Midbrain (tissue), 1 donor: ENCODE data around the gene SLC25A47.
"Not testable (repeated sequence)": the region's sequence is repeated elsewhere in the genome, so short reads cannot be mapped to it uniquely, and the experiment has no call there.

Experiments used
- DNase-seq: peaks from one replicate; lab custom pipeline; 2025; lab: John Stamatoyannopoulos, UW

The SLC25A47 gene

GRCh38 chr14:100306101-100306997 lies 16.8 kb upstream of the SLC25A47 start, which contains the start of gene SLC25A29:
TSS of gene SLC25A29 (minus strand) at chr14:100306444. CDS start at chr14:100306232, 212 bp downstream.
- peak; percentile 94 for DNase-seq

- no peak for DNase-seq
Observed at GRCh38 chr14:100306998-100307765, 16.0 kb upstream of the SLC25A47 start.

GRCh38 chr14:100307766-100308426 lies 15.2 kb upstream of the SLC25A47 start:
- no peak for DNase-seq

DNA sequence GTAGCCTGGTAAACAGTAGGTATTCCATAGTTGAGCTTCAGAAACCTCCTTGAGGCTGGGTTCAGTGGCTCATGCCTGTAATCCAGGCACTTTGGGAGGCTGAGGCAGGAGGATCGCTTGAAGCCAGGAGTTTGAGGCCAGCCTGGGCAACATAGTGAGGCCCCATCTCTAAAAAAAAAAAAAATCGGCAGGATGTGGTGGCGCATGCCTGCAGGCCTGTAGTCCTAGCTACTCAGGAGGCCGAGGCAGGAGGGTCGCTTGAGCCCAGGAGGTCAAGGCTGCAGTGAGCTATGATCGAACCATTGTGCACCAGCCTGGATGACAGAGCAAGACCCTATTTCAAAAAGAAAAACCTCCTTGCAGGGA lies 14.7 kb upstream of the SLC25A47 start:
- DNase-seq, result not testable (repeated sequence)

DNA sequence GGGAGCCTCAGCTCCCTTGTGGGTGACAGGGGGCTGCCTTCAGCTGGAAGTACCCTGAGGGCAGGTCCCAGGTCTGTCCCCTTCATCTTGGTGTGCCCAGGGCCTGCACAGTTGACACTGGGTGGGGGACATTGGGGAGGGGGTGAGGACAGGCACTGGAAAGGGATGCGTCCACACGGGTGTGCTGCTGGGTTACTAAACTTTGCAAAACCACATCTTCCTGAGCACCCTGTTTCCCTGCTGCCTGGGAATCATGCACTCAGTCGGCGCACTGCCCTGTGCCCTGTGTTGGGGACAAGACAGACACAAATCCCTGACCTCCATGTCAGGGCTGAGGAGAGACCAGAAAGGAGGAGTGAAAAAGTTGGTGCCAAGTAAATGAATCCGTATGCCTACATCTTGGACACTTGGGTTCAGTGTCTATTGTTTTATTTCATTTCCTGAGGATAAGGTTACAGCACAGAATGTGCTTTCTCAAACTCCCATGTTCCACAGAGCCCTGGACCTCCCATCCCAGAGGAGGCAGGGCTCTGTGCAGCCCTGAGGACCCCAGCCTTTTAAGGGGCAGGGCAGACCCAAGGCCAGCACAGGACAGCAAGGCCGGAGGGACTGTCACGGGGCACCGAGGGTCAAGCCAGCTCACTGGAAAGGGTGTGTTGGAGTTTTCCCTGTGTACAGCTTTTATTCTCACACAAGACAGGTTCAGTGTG lies 14.0 kb upstream of the SLC25A47 start:
- DNase-seq, result no peak

GRCh38 chr14:100312110-100312876 lies 10.8 kb upstream of the SLC25A47 start:
- DNase-seq, result not testable (repeated sequence)

- DNase-seq, result no peak
Observed at GRCh38 chr14:100312877-100313400, 10.2 kb upstream of the SLC25A47 start.

DNA sequence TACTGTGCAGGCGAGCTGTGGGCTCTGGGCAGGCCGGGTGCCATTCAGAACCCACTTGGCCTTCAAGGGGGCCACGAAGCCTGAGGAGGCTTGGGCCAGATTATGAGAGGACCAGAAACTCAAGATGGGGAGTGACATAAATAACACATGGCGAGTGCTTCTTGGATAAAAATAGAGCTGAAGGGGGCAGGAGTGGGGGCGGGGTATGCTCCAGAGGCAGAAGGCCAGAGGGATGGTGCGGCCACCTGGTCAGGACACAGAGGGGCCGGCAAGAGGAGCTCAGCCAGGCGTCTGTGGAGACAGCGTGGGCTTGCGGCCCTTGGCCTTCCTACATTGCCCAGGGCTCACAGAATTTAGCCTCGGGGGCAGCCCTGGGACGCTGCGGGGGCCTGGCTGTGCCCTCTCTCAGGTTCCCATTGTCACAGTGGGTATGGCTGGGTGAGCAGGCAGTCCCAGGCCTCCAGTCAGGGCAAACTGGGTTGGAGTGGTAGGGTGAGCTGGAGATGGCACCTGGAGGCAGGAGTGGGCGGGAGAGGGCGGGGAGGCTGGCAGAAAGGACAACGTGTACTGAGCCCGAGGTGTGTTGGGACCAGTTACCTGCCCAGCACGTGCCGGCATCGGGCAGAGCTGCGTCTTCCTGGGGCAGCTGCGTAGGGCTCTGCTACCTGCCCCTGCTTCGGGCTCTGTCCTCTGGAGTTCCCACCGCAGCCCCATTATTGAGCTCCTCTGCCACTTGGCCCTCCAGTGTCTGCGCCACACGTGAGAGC lies 9.5 kb upstream of the SLC25A47 start:
- no peak for DNase-seq

- DNase-seq, result no peak
Observed at GRCh38 chr14:100314724-100315123, 8.4 kb upstream of the SLC25A47 start.

DNA sequence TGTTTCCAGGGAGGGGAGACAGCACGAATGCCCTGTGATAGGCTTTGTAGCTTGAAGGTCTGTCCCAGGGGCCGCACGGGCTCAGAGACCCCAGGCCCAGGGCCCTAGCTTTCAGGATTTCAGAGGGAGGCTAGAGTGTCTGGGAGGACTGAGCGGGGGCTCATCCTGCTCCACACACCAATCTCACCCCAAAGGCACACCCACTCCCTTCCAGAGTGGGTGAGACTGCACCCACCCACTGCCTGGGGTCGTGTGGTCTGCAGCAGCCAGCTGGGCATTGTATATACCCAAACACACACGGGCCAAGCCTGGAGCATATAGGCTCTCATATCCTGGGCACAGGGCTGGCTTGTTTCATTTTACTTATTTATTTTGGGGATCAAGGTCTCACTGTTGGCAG lies 5.8 kb upstream of the SLC25A47 start:
- DNase-seq, result no peak

DNA sequence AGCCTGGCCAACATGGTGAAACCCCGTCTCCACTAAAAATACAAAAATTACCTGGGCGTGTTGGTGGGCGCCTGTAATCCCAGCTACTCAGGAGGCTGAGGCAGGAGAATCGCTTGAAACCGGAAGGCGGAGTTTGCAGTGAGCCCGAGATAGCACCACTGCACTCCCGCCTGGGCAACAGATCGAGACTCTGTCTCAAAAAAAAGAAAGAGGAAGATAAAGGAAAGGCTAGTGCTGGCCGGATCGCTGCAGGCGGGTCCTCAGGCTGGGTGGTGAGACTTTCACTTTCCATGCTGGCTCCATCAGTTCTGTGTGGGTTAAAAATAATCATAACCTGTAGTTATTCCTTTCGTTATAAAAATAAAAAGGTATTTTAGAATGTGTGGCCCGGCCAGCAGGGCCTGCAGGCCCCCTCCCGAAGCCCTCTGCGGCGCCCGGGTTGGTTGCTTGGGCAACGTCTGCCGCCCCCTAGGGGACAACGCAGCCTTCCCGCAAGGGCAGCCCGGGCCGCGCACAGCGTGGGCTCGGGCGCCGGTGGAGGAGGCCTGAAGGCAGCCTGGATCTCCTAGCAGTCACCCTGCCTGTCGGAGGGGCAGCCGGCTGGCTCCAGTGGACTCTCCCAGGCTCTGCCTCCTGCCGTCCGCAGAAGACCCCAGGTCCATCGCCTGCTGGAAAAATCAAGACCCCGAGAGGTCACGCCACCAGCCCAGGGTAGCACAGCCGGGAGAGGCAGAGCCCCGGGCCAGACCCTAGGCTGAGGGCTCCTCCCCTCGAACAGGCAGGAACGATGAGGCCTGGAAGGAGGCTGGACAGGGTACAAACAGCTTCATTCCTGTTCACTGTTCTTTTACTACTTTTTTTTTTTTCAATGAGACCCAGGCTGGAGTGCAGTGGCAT lies 5.0 kb upstream of the SLC25A47 start:
- peak; percentile 42 for DNase-seq

DNA sequence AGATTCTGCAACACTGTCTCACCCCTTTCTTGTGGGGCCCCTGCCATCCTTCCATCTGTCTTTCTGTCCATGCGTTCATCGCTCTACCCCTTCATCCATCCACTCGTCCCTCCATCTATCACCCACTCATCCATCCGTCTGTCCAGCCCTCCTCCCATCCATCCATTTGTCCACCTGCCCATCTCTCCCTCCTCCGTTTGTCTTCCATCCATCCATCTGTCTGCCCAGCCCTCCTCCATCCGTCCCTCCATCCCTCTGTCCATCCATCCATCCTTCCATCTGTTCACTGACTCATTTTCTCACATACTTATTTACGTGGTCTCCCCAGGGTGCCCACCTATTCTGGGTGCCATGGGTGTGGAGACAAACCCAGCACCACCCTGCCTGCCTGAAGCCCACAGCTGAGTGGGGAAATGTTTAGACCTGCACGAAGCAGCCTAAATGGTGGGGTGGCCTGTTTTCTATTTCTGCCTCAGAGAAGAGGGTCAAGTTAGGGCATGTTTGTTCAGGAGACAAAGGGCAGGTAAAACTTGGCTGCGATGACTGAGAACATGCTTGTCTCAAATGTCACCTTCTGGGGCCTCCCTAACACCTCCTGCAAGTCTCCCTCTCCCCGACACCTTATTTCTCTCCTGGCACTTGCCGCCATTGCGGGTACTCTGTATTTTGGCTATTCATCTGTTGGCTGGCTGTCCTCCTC lies 2.8 kb upstream of the SLC25A47 start:
- no peak for DNase-seq

- DNase-seq, result no peak
Observed at GRCh38 chr14:100321473-100322137, 1.5 kb upstream of the SLC25A47 start.

- DNase-seq, result no peak
Observed at GRCh38 chr14:100322138-100322957, 791 bp upstream of the SLC25A47 start.

DNA sequence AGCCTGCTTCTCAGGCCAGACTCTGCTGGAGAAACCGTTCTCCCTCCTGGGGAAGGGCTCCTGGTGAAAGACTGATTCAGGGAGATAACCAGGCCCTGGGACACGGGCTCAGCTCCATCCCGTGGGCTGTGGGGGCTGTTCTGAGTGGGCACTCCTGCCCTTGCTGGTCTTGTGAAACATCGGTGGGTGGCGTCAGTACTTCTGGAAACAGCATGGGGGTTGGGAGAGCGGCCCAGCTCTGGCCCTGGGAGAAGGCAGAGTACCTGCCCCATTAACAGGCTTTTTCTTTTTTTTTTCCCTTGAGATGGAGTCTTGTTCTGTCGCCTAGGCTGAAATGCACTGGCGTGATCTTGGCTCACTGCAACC lies 786 bp downstream of the SLC25A47 start:
- no peak for DNase-seq

DNA sequence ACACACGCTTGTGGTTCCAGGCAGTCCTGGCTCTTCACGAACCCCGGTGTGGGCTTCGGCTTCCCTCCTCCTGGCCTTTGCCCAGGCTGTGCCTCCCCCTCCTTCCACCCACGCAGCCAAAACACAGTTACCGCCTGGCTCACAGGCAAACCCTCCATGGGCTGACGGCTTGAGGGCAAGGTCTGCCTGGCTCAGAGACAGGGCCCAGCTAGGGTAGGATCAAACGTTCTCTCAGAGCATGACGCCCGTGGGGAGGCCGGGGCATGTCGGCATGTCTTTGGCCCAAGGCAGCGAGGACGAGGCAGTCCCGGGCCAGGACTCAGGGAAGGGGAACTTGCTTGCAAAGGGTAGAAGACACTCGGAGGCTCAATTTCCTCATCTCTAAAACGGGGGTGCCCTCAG lies 2.1 kb downstream of the SLC25A47 start:
- no peak for DNase-seq

- DNase-seq, result no peak
Observed at GRCh38 chr14:100325958-100326357, 2.8 kb downstream of the SLC25A47 start.
